Mucosa of descending colon (tissue), 3 donors: ENCODE data around the gene SP140L. TPM values are rescaled to one million over a fixed set of nuclear protein-coding genes. Genes with fewer than 3 reads are reported as not detected.
"Not testable (repeated sequence)": the region's sequence is repeated elsewhere in the genome, so short reads cannot be mapped to it uniquely, and the experiment has no call there.

Experiments used
- ATAC-seq: fragments of 200-7000 bp; cut with Tn5 transposase; one replicate; pipeline ENCODE4 v1.9.1; 2020; ENCODE audit warnings: mild to moderate bottlenecking, moderate library complexity
- DNase-seq, 3 donors: peaks; one replicate each; pipeline ENCODE4 v3.0.0-alpha.2; 2020
- H3K36me3 ChIP-seq: fragments of 200-600 bp; one replicate; pipeline ENCODE4 v1.8.0; 2021; ENCODE audit warnings: low read depth, mild to moderate bottlenecking
- H3K4me1 ChIP-seq: fragments of 200-600 bp; one replicate; pipeline ENCODE4 v1.8.0; 2021; ENCODE audit warnings: low read depth, mild to moderate bottlenecking
- H3K4me3 ChIP-seq: fragments of 200-600 bp; one replicate; pipeline ENCODE4 v1.8.0; 2021; ENCODE audit warnings: mild to moderate bottlenecking
- H3K9me3 ChIP-seq: fragments of 200-600 bp; one replicate; pipeline ENCODE4 v1.8.0; 2021; ENCODE audit warnings: mild to moderate bottlenecking
- CTCF ChIP-seq: fragments of 200-600 bp; IDR thresholded peaks from one replicate; pipeline ENCODE4 v1.8.0; 2022; ENCODE audit warnings: antibody characterized with exemption, mild to moderate bottlenecking
- intact Hi-C, 2 donors: fragments of 100-400 bp; cut with DNase I in 1 of 2; cut with micrococcal nuclease in 1 of 2; formaldehyde crosslinking; loops; one replicate each; pipeline versions ENCODE4 v1.11.0 to v1.11.1; 2022; cut with DNase I, micrococcal nuclease
- total RNA-seq, 3 donors: library from RNA; stranded (reverse); fragmentation: NEBNext Ultra II Directional in 2 of 3; extraction: Animal tissue kit (Norgen Biotek cat#: 25700) in 2 of 3; gene quantifications; one replicate each; pipeline versions ENCODE4 v1.2.1 to v1.2.4, GENCODE V29; 2021 to 2023
- donor health status: DM: no; HTN: no; CAD: no; lungs with moderate emphysema.
- donor health status: DM: no; HTN: no; CAD: no.
- donor health status: DM: no; HTN: yes; CAD: no.

Gene SP140L
- total RNA-seq, 3 donors from 2014 or later: 22.1 to 35.7 (median 23.4) TPM

- Histone ChIP-seq H3K4me1 (no peaks in the 10 kb centered on the region), H3K9me3 (peaks cover 2% of the 10 kb centered on the region), H3K4me3 (no peak overlapping the region), H3K36me3 (no peaks in the 10 kb centered on the region)
- no peak for DNase-seq
- TF ChIP-seq CTCF: no peak
- no peak for ATAC-seq
- intact Hi-C loops: no loop called here
Measured at GRCh38 chr2:230299618-230300017, 27.4 kb upstream of the SP140L start.

GRCh38 chr2:230305416-230306275 is 21.3 kb upstream of the SP140L start:
- no peak for TF ChIP-seq CTCF

GRCh38 chr2:230306474-230306873 is 20.5 kb upstream of the SP140L start:
- no peak for ATAC-seq
- no peak for TF ChIP-seq CTCF
- Histone ChIP-seq H3K9me3 (peaks cover 4% of the 10 kb centered on the region), H3K36me3 (no peaks in the 10 kb centered on the region), H3K4me1 (no peaks in the 10 kb centered on the region), H3K4me3 (no peak overlapping the region)
- no peak for DNase-seq
- intact Hi-C loops: no loop called here

More at GRCh38 chr2:230305416-230306275, 21.3 kb upstream of the SP140L start:
- Histone ChIP-seq H3K9me3 (peaks cover 4% of the 10 kb centered on the region), H3K36me3 (no peaks in the 10 kb centered on the region), H3K4me1 (no peaks in the 10 kb centered on the region), H3K4me3 (no peak overlapping the region)
- DNase-seq (no peak), ATAC-seq (no peak)
- intact Hi-C loops: no loop called here

GRCh38 chr2:230307485-230307884 is 19.5 kb upstream of the SP140L start:
- intact Hi-C loops: no loop called here
- no peaks in the 10 kb centered on the region for H3K4me1 ChIP-seq
- peaks cover 4% of the 10 kb centered on the region for H3K9me3 ChIP-seq
- no peak for TF ChIP-seq CTCF
- H3K36me3 ChIP-seq: no peaks in the 10 kb centered on the region
- H3K4me3 ChIP-seq: no peak overlapping the region
- no peak for ATAC-seq
- DNase-seq: no peak

- intact Hi-C loops: no loop called here
Measured at GRCh38 chr2:230308402-230309000, 18.5 kb upstream of the SP140L start.

GRCh38 chr2:230310792-230311191 is 16.2 kb upstream of the SP140L start:
- H3K36me3 ChIP-seq: not testable (repeated sequence)

More at GRCh38 chr2:230308402-230309000, 18.5 kb upstream of the SP140L start:
- no peak overlapping the region for H3K4me3 ChIP-seq
- ATAC-seq (no peak), DNase-seq (no peak)
- no peaks in the 10 kb centered on the region for H3K36me3 ChIP-seq
- no peaks in the 10 kb centered on the region for H3K4me1 ChIP-seq
- TF ChIP-seq CTCF: no peak
- H3K9me3 ChIP-seq: peaks cover 4% of the 10 kb centered on the region

GRCh38 chr2:230311634-230312033 is 15.4 kb upstream of the SP140L start:
- intact Hi-C loops, H3K4me1 ChIP-seq, H3K36me3 ChIP-seq, DNase-seq, H3K9me3 ChIP-seq, ATAC-seq, H3K4me3 ChIP-seq: not testable (repeated sequence)

More at GRCh38 chr2:230310792-230311191, 16.2 kb upstream of the SP140L start:
- H3K9me3 ChIP-seq, H3K4me3 ChIP-seq, ATAC-seq, DNase-seq, intact Hi-C loops, H3K4me1 ChIP-seq: not testable (repeated sequence)
